T47D (cell line): ENCODE measurements around the gene NSRP1.

Experiments
- DNase-seq, 2 experiments: peaks; one replicate each; pipeline versions ENCODE4 v3.0.0 to v3.0.0-alpha.2; 2011 to 2012; ENCODE audit warnings: low read depth in 1 of 2, low spot score in 1 of 2
- JUND ChIP-seq: IDR thresholded peaks from 2 replicates; pipeline ENCODE4 v1.6.1; 2012; ENCODE audit warnings: low read depth
- in situ Hi-C: cut with HindIII; loops from 2 replicates; pipeline ENCODE4 v1.10.0; 2016; ENCODE audit warnings: low sequenced_read_pairs, low pct_unique_long_range_greater_than_20kb

NSRP1 gene

GRCh38 chr17:30207655-30208054 is 91.0 kb downstream of the NSRP1 start:
- DNase-seq, result no peak
- TF ChIP-seq JUND, result no peak
- in situ Hi-C loops, result no loop called here

- DNase-seq, result no peak
- no peak for TF ChIP-seq JUND
- in situ Hi-C loops, result no loop called here
These were observed 91.6 kb downstream of the NSRP1 start for GRCh38 chr17:30208214-30208613.

GRCh38 chr17:30209930-30210329 is 93.3 kb downstream of the NSRP1 start:
- no peak for DNase-seq
- TF ChIP-seq JUND, result no peak
- in situ Hi-C loops, result no loop called here

- no peak for TF ChIP-seq JUND
- no peak for DNase-seq
- in situ Hi-C loops, result no loop called here
These were observed 93.8 kb downstream of the NSRP1 start for GRCh38 chr17:30210366-30210765.

- in situ Hi-C loops, result no loop called here
- TF ChIP-seq JUND, result no peak
- no peak for DNase-seq
These were observed 94.3 kb downstream of the NSRP1 start for GRCh38 chr17:30210901-30211300.

GRCh38 chr17:30211371-30211770 is 94.8 kb downstream of the NSRP1 start:
- DNase-seq, result no peak
- TF ChIP-seq JUND, result no peak
- in situ Hi-C loops, result no loop called here

- no peak for DNase-seq
- TF ChIP-seq JUND, result no peak
- in situ Hi-C loops, result no loop called here
These were observed 96.1 kb downstream of the NSRP1 start for GRCh38 chr17:30212750-30213149.

- no peak for DNase-seq
- no peak for TF ChIP-seq JUND
- in situ Hi-C loops, result no loop called here
These were observed 100.4 kb downstream of the NSRP1 start for GRCh38 chr17:30217054-30217453.

GRCh38 chr17:30217746-30218245 is 101.2 kb downstream of the NSRP1 start:
- in situ Hi-C loops, result no loop called here
- TF ChIP-seq JUND, result no peak
- no peak for DNase-seq

GRCh38 chr17:30218799-30219198 is 102.2 kb downstream of the NSRP1 start:
- TF ChIP-seq JUND, result no peak
- no peak for DNase-seq
- in situ Hi-C loops, result no loop called here

GRCh38 chr17:30219315-30219714 is 102.7 kb downstream of the NSRP1 start:
- TF ChIP-seq JUND, result no peak
- DNase-seq, result no peak
- in situ Hi-C loops, result no loop called here

- in situ Hi-C loops, result no loop called here
- DNase-seq, result no peak
- no peak for TF ChIP-seq JUND
These were observed 103.2 kb downstream of the NSRP1 start for GRCh38 chr17:30219833-30220232.

GRCh38 chr17:30220414-30220813 is 103.8 kb downstream of the NSRP1 start:
- no peak for DNase-seq

GRCh38 chr17:30221346-30221745 is 104.7 kb downstream of the NSRP1 start:
- TF ChIP-seq JUND, result no peak
- DNase-seq, result no peak
- in situ Hi-C loops, result no loop called here

More at GRCh38 chr17:30220414-30220813, 103.8 kb downstream of the NSRP1 start:
- TF ChIP-seq JUND, result no peak
- in situ Hi-C loops, result no loop called here
